ENCODE data around the gene LDHAL6B.
A peak's percentile ranks its signal among the peaks of the same experiment; 100 is the strongest.

The LDHAL6B gene

GRCh38 chr15:59177317-59177660 is 29.4 kb upstream of the LDHAL6B start:
- no peak for DNase-seq (ENCODE audit: low spot score)

- DNase-seq (ENCODE audit: low spot score) = no peak
These were observed 28.4 kb upstream of the LDHAL6B start for GRCh38 chr15:59178151-59178695.

GRCh38 chr15:59179717-59180116 is 26.9 kb upstream of the LDHAL6B start:
- no peak for DNase-seq (ENCODE audit: low spot score)

GRCh38 chr15:59180945-59181600 is 25.6 kb upstream of the LDHAL6B start:
- no peak for DNase-seq (ENCODE audit: low spot score)

GRCh38 chr15:59185725-59186124 is 20.9 kb upstream of the LDHAL6B start:
- DNase-seq (ENCODE audit: low spot score) = peak; percentile 29

- no peak for DNase-seq (ENCODE audit: low spot score)
These were observed 20.1 kb upstream of the LDHAL6B start for GRCh38 chr15:59186501-59186900.

GRCh38 chr15:59189241-59189640 is 17.4 kb upstream of the LDHAL6B start:
- DNase-seq (ENCODE audit: low spot score) = no peak

GRCh38 chr15:59190291-59190690 is 16.4 kb upstream of the LDHAL6B start:
- no peak for DNase-seq (ENCODE audit: low spot score)

- no peak for DNase-seq (ENCODE audit: low spot score)
These were observed 14.8 kb upstream of the LDHAL6B start for GRCh38 chr15:59191855-59192237.

GRCh38 chr15:59194639-59195325 is 11.9 kb upstream of the LDHAL6B start:
- no peak for DNase-seq (ENCODE audit: low spot score)

- no peak for DNase-seq (ENCODE audit: low spot score)
These were observed 10.2 kb upstream of the LDHAL6B start for GRCh38 chr15:59196416-59196815.

- no peak for DNase-seq (ENCODE audit: low spot score)
These were observed 9.2 kb upstream of the LDHAL6B start for GRCh38 chr15:59197454-59197853.

- DNase-seq (ENCODE audit: low spot score) = no peak
These were observed 6.8 kb upstream of the LDHAL6B start for GRCh38 chr15:59199626-59200465.

GRCh38 chr15:59200560-59200959 is 6.1 kb upstream of the LDHAL6B start:
- DNase-seq (ENCODE audit: low spot score) = no peak

- no peak for DNase-seq (ENCODE audit: low spot score)
These were observed 3.6 kb upstream of the LDHAL6B start for GRCh38 chr15:59203008-59203407.

- no peak for DNase-seq (ENCODE audit: low spot score)
These were observed 3.0 kb upstream of the LDHAL6B start for GRCh38 chr15:59203657-59204056.

GRCh38 chr15:59205839-59206622 is 612 bp upstream of the LDHAL6B start:
- no peak for DNase-seq (ENCODE audit: low spot score)

- no peak for DNase-seq (ENCODE audit: low spot score)
These were observed 2.1 kb downstream of the LDHAL6B start for GRCh38 chr15:59208613-59209249.

- DNase-seq (ENCODE audit: low spot score) = no peak
These were observed 3.5 kb downstream of the LDHAL6B start for GRCh38 chr15:59210186-59210585.

GRCh38 chr15:59216911-59217310 is 10.3 kb downstream of the LDHAL6B start:
- no peak for DNase-seq (ENCODE audit: low spot score)

- no peak for DNase-seq (ENCODE audit: low spot score)
These were observed 11.3 kb downstream of the LDHAL6B start for GRCh38 chr15:59217876-59218498.
